SK-N-SH (cell line): ENCODE measurements around the gene FKBP6.

Source experiments
- CHD2 ChIP-seq: fragments of 150-350 bp; IDR thresholded peaks from 2 replicates; pipeline ENCODE4 v1.6.1; 2018; ENCODE audit warnings: low read length; ENCODE audit not compliant: partially characterized antibody
- CTCF ChIP-seq: fragments of 200-600 bp; sonication (generic); IDR thresholded peaks from 2 replicates; pipeline ENCODE4 v1.6.1; 2017; ENCODE audit warnings: antibody characterized with exemption, mild to moderate bottlenecking, moderate library complexity
- EZH2phosphoT487 ChIP-seq: fragments of 200-600 bp; sonication (generic); IDR thresholded peaks from 2 replicates; pipeline ENCODE4 v1.6.1; 2017; ENCODE audit warnings: low read depth, mixed run types, mild to moderate bottlenecking, antibody characterized with exemption, moderate library complexity, borderline replicate concordance
- FOSL2 ChIP-seq: IDR thresholded peaks from 2 replicates; pipeline ENCODE4 v1.4.0; 2012; ENCODE audit warnings: low read depth, mild to moderate bottlenecking, moderate library complexity, borderline replicate concordance
- NRF1 ChIP-seq: IDR thresholded peaks from 2 replicates; pipeline ENCODE4 v1.6.1; 2012; ENCODE audit warnings: low read depth, mild to moderate bottlenecking, low read length
- POLR2AphosphoS5 ChIP-seq: IDR thresholded peaks from 2 replicates; pipeline ENCODE4 v1.6.1; 2012; ENCODE audit warnings: low read depth, low read length
- RCOR1 ChIP-seq: fragments of 150-350 bp; IDR thresholded peaks from 2 replicates; pipeline ENCODE4 v1.6.1; 2017; ENCODE audit warnings: antibody characterized with exemption, low read length
- RFX5 ChIP-seq: IDR thresholded peaks from 2 replicates; pipeline ENCODE4 v1.6.1; 2012; ENCODE audit warnings: mild to moderate bottlenecking, improper control_type of control experiment, low read length
- TAF1 ChIP-seq: IDR thresholded peaks from 2 replicates; pipeline ENCODE4 v1.6.1; 2012; ENCODE audit warnings: low read depth, mild to moderate bottlenecking, low read length, moderate library complexity, borderline replicate concordance
- USF1 ChIP-seq: IDR thresholded peaks from 2 replicates; pipeline ENCODE4 v1.4.0; 2012; ENCODE audit warnings: low read depth, borderline replicate concordance
- USF2 ChIP-seq: fragments of 150-350 bp; IDR thresholded peaks from 2 replicates; pipeline ENCODE4 v1.6.1; 2017; ENCODE audit warnings: antibody characterized with exemption, low read length, low read depth, borderline replicate concordance
- YY1 ChIP-seq: IDR thresholded peaks from 2 replicates; pipeline ENCODE4 v1.4.0; 2012; ENCODE audit warnings: low read depth, mild to moderate bottlenecking

GRCh38 chr7:73353243-73353642, 25.3 kb downstream of the FKBP6 start:
- no peak for TF ChIP-seq CTCF
- TF ChIP-seq RFX5 = no peak
- TF ChIP-seq CHD2 = no peak
- TF ChIP-seq POLR2AphosphoS5 = no peak
- no peak for TF ChIP-seq EZH2phosphoT487
- TF ChIP-seq USF2 = no peak
- TF ChIP-seq YY1 = no peak
- TF ChIP-seq NRF1 = no peak
- no peak for TF ChIP-seq TAF1
- no peak for TF ChIP-seq FOSL2
- no peak for TF ChIP-seq USF1
- no peak for TF ChIP-seq RCOR1
